ENCODE results near the gene CABP4. TPM values are rescaled to one million over a fixed set of nuclear protein-coding genes. Genes with fewer than 3 reads are reported as not detected.

The CABP4 gene
- total RNA-seq, 1 experiment from 2014 or later: not detected

DNA sequence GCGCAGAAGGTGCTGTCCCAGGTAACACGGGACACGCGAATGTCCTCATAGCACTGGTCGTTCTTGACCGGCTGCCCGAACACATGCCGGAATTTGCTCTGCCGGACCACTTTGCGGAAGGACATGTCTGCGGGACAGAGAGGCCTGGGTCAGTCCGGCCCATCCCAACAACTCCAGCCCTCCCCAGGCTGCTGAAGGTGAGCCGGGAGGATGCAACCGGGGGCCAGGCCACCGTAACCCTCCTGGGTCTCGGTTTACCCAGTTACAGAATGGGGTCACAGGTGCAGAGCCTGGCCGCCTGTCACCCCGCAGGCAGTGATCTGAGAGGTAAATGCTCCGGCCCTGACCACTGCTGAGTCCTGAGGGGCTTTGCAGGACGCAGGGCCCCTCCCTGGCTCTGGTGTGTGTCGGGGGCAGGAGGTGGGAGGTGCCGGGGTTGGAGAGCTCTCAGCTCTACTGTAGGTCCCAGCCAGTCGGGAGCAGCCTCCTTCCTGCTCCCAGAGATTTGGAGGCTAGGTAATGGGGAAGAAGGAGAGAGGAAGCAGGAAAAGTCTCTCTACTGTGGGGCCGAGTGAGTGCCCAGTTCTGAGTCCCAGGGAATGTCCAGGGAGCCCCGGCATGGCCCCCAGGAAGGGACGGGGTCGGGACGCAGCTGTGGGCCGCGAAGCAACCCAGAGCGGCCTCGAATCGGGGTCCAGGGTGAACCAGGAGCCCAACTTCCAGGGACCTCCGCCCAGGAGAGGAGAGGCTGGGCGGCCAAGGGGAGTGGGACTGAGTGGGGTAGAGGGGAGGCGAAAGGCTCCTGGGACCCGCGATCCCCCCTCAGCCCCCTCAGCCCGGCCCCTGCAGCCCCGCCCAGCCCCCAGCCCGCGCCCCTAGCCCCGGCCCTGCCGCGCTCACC lies 12.4 kb upstream of the CABP4 start:
- POLR2A ChIA-PET: interaction anchor here (0.6 to 1.7 kb wide), 3 partner anchors 26 to 156 kb away, joined by 3 to 5 read pairs (median 4); partner anchors contain the start of gene CARNS1
- peaks cover 8% of the 10 kb centered on the region for H3K27me3 Mint-ChIP-seq (ENCODE audit: low read depth)
- no peaks in the 10 kb centered on the region for H3K36me3 Mint-ChIP-seq
- CTCF ChIA-PET: interaction anchor here (0.6 to 1.3 kb wide), 4 partner anchors 41 to 171 kb away, joined by 3 to 9 read pairs (median 4); partner anchors contain the start of gene PPP1CA
- TF ChIP-seq, protein P1, sequence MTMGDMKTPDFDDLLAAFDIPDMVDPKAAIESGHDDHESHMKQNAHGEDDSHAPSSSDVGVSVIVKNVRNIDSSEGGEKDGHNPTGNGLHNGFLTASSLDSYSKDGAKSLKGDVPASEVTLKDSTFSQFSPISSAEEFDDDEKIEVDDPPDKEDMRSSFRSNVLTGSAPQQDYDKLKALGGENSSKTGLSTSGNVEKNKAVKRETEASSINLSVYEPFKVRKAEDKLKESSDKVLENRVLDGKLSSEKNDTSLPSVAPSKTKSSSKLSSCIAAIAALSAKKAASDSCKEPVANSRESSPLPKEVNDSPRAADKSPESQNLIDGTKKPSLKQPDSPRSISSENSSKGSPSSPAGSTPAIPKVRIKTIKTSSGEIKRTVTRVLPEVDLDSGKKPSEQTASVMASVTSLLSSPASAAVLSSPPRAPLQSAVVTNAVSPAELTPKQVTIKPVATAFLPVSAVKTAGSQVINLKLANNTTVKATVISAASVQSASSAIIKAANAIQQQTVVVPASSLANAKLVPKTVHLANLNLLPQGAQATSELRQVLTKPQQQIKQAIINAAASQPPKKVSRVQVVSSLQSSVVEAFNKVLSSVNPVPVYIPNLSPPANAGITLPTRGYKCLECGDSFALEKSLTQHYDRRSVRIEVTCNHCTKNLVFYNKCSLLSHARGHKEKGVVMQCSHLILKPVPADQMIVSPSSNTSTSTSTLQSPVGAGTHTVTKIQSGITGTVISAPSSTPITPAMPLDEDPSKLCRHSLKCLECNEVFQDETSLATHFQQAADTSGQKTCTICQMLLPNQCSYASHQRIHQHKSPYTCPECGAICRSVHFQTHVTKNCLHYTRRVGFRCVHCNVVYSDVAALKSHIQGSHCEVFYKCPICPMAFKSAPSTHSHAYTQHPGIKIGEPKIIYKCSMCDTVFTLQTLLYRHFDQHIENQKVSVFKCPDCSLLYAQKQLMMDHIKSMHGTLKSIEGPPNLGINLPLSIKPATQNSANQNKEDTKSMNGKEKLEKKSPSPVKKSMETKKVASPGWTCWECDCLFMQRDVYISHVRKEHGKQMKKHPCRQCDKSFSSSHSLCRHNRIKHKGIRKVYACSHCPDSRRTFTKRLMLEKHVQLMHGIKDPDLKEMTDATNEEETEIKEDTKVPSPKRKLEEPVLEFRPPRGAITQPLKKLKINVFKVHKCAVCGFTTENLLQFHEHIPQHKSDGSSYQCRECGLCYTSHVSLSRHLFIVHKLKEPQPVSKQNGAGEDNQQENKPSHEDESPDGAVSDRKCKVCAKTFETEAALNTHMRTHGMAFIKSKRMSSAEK (CRISPR knock-in tag; IDR thresholded peaks at IDR 0.05; ENCODE audit: borderline replicate concordance): no peak
- no peak for TF ChIP-seq ZBTB21 (CRISPR knock-in tag; IDR thresholded peaks at IDR 0.05; ENCODE audit: borderline replicate concordance)
- 0 out of 2 replicates have a peak, but pooled peaks have one; percentile 3 for TF ChIP-seq KAT7 (CRISPR knock-in tag; IDR thresholded peaks at IDR 0.05; ENCODE audit: borderline replicate concordance)
- H3K9me3 Mint-ChIP-seq: no peaks in the 10 kb centered on the region
- H3K4me1 Mint-ChIP-seq: peaks cover 10% of the 10 kb centered on the region
- ATAC-seq (peak; percentile 21), DNase-seq (ENCODE audit: low spot score) (no peak)
- peak overlapping the region; percentile 90 for H3K4me3 Mint-ChIP-seq
- H3K27ac Mint-ChIP-seq: peak overlapping the region; percentile 89

DNA sequence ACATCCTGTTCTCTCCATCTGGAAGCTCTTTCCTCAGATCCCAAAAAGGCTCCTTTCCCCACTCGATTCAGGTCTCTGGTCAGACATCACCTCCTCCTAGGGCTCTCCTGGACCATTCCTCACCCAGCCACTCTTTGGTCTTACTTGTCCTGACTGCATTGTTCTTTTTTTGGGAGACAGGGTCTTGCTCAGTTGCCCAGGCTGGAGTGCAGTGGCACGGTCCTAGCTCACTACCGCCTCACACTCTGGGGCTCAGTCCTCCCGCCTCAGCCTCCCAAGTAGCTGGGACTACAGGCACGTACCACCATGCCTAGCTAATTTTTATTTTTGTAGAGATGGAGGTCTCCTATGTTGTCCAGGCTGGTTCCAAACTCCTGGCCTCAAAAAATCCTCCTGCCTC lies 9.6 kb upstream of the CABP4 start:
- CTCF ChIA-PET: no interaction called here
- H3K9me3 Mint-ChIP-seq: no peaks in the 10 kb centered on the region

DNA sequence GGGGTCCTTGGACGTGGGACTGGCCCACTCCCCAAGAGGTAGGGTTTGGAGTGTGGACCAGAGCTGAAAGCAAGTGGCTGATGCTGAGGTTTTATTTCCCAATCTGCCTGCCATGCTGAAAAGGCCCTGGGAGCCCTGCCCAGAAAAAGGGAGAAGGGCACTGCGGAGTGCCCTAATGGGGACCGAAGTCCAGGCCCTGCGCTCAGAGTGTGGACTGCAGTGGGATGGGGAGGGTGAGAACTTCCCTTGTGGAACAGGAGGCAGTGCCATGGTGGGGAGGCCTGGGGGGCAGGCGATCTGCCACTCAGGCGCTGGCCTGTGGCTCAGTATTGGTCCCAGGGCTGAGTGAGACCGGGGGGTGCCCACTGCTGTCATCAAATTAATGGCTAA lies 6.9 kb upstream of the CABP4 start:
- ATAC-seq (no peak), DNase-seq (ENCODE audit: low spot score) (no peak)
- H3K27me3 Mint-ChIP-seq (ENCODE audit: low read depth): peaks cover 10% of the 10 kb centered on the region
- H3K27ac Mint-ChIP-seq: no peak overlapping the region
- no peaks in the 10 kb centered on the region for H3K36me3 Mint-ChIP-seq
- ChIA-PET POLR2A (no interaction called here), CTCF (interaction anchor here (1.0 to 1.1 kb wide), 2 partner anchors 47 to 131 kb away, joined by 5 to 6 read pairs; partner anchors contain the start of gene PPP1CA)
- no peaks in the 10 kb centered on the region for H3K9me3 Mint-ChIP-seq
- no peak overlapping the region for H3K4me3 Mint-ChIP-seq
- H3K4me1 Mint-ChIP-seq: 0 out of 2 replicates have a peak, but pooled peaks cover 3% of the 10 kb centered on the region
- no peak for TF ChIP-seq ELF4 (CRISPR knock-in tag; IDR thresholded peaks at IDR 0.05; ENCODE audit: low read depth)
- TF ChIP-seq RELA (CRISPR knock-in tag; IDR thresholded peaks at IDR 0.05; ENCODE audit: borderline replicate concordance): no peak
- TF ChIP-seq, protein P2, sequence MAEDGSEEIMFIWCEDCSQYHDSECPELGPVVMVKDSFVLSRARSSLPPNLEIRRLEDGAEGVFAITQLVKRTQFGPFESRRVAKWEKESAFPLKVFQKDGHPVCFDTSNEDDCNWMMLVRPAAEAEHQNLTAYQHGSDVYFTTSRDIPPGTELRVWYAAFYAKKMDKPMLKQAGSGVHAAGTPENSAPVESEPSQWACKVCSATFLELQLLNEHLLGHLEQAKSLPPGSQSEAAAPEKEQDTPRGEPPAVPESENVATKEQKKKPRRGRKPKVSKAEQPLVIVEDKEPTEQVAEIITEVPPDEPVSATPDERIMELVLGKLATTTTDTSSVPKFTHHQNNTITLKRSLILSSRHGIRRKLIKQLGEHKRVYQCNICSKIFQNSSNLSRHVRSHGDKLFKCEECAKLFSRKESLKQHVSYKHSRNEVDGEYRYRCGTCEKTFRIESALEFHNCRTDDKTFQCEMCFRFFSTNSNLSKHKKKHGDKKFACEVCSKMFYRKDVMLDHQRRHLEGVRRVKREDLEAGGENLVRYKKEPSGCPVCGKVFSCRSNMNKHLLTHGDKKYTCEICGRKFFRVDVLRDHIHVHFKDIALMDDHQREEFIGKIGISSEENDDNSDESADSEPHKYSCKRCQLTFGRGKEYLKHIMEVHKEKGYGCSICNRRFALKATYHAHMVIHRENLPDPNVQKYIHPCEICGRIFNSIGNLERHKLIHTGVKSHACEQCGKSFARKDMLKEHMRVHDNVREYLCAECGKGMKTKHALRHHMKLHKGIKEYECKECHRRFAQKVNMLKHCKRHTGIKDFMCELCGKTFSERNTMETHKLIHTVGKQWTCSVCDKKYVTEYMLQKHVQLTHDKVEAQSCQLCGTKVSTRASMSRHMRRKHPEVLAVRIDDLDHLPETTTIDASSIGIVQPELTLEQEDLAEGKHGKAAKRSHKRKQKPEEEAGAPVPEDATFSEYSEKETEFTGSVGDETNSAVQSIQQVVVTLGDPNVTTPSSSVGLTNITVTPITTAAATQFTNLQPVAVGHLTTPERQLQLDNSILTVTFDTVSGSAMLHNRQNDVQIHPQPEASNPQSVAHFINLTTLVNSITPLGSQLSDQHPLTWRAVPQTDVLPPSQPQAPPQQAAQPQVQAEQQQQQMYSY (CRISPR knock-in tag; IDR thresholded peaks at IDR 0.05): no peak
- TF ChIP-seq ZNF219 (CRISPR knock-in tag; IDR thresholded peaks at IDR 0.05; ENCODE audit: borderline replicate concordance): no peak
- TF ChIP-seq NFYB (CRISPR knock-in tag; conservative IDR thresholded peaks at IDR 0.05; ENCODE audit: low read depth): no peak
- TF ChIP-seq, protein P3, sequence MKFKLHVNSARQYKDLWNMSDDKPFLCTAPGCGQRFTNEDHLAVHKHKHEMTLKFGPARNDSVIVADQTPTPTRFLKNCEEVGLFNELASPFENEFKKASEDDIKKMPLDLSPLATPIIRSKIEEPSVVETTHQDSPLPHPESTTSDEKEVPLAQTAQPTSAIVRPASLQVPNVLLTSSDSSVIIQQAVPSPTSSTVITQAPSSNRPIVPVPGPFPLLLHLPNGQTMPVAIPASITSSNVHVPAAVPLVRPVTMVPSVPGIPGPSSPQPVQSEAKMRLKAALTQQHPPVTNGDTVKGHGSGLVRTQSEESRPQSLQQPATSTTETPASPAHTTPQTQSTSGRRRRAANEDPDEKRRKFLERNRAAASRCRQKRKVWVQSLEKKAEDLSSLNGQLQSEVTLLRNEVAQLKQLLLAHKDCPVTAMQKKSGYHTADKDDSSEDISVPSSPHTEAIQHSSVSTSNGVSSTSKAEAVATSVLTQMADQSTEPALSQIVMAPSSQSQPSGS (CRISPR knock-in tag; IDR thresholded peaks at IDR 0.05; ENCODE audit: borderline replicate concordance, low read depth): no peak

More for the DNA sequence above, 9.6 kb upstream of the CABP4 start:
- Mint-ChIP-seq H3K4me3 (peak overlapping the region; percentile 77), H3K4me1 (0 out of 2 replicates have a peak, but pooled peaks cover 3% of the 10 kb centered on the region), H3K36me3 (no peaks in the 10 kb centered on the region), H3K27ac (no peak overlapping the region), H3K27me3 (ENCODE audit: low read depth) (peaks cover 10% of the 10 kb centered on the region)
- ATAC-seq (no peak), DNase-seq (ENCODE audit: low spot score) (no peak)
- TF ChIP-seq TEAD4 (CRISPR knock-in tag; IDR thresholded peaks at IDR 0.05) (no peak), FOXP1 (CRISPR knock-in tag; IDR thresholded peaks at IDR 0.05; ENCODE audit: borderline replicate concordance) (no peak), ZNF416 (CRISPR knock-in tag; IDR thresholded peaks at IDR 0.05) (no peak), ELF4 (CRISPR knock-in tag; IDR thresholded peaks at IDR 0.05; ENCODE audit: low read depth) (no peak), GRHL2 (CRISPR knock-in tag; IDR thresholded peaks at IDR 0.05; ENCODE audit: insufficient replicate concordance, severe bottlenecking) (no peak), ZNF121 (CRISPR knock-in tag; IDR thresholded peaks at IDR 0.05) (peak; percentile 93)
- TF ChIP-seq, protein P4, sequence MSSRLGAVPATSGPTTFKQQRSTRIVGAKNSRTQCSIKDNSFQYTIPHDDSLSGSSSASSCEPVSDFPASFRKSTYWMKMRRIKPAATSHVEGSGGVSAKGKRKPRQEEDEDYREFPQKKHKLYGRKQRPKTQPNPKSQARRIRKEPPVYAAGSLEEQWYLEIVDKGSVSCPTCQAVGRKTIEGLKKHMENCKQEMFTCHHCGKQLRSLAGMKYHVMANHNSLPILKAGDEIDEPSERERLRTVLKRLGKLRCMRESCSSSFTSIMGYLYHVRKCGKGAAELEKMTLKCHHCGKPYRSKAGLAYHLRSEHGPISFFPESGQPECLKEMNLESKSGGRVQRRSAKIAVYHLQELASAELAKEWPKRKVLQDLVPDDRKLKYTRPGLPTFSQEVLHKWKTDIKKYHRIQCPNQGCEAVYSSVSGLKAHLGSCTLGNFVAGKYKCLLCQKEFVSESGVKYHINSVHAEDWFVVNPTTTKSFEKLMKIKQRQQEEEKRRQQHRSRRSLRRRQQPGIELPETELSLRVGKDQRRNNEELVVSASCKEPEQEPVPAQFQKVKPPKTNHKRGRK (CRISPR knock-in tag; IDR thresholded peaks at IDR 0.05; ENCODE audit: borderline replicate concordance): no peak
- TF ChIP-seq, protein P5, sequence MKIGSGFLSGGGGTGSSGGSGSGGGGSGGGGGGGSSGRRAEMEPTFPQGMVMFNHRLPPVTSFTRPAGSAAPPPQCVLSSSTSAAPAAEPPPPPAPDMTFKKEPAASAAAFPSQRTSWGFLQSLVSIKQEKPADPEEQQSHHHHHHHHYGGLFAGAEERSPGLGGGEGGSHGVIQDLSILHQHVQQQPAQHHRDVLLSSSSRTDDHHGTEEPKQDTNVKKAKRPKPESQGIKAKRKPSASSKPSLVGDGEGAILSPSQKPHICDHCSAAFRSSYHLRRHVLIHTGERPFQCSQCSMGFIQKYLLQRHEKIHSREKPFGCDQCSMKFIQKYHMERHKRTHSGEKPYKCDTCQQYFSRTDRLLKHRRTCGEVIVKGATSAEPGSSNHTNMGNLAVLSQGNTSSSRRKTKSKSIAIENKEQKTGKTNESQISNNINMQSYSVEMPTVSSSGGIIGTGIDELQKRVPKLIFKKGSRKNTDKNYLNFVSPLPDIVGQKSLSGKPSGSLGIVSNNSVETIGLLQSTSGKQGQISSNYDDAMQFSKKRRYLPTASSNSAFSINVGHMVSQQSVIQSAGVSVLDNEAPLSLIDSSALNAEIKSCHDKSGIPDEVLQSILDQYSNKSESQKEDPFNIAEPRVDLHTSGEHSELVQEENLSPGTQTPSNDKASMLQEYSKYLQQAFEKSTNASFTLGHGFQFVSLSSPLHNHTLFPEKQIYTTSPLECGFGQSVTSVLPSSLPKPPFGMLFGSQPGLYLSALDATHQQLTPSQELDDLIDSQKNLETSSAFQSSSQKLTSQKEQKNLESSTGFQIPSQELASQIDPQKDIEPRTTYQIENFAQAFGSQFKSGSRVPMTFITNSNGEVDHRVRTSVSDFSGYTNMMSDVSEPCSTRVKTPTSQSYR (CRISPR knock-in tag; IDR thresholded peaks at IDR 0.05): no peak
- POLR2A ChIA-PET: no interaction called here
